NCI-H2171 treated with DMSO at 0.1 percent for 48 hours (cell line): ENCODE data around the gene CHRNA4.

Experiments used
- DNase-seq: peaks from one replicate; lab custom pipeline; 2025; lab: John Stamatoyannopoulos, UW

CHRNA4 gene

DNA sequence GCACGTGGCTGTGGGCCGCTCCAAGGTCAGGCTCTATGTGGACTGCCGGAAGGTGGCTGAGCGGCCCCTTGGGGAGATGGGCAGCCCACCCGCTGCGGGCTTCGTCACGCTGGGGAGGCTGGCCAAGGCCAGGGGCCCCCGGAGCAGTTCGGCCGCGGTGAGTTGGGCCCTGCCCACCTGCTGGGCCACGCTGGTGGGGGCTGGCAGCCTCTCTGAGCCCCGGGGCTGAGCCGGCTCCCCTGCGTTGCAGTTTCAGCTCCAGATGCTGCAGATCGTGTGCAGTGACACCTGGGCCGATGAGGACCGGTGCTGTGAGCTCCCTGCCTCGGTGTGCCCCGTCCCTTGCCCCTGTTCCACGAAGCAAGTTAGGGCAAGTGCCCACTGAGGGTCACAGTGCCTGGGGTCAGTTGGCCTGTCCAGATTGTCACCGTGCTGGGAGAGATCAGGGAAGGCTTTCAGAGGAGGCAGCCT, 41.1 kb downstream of the CHRNA4 start:
- no peak for DNase-seq

GRCh38 chr20:63319164-63320040, 41.7 kb downstream of the CHRNA4 start:
- DNase-seq = no peak

DNA sequence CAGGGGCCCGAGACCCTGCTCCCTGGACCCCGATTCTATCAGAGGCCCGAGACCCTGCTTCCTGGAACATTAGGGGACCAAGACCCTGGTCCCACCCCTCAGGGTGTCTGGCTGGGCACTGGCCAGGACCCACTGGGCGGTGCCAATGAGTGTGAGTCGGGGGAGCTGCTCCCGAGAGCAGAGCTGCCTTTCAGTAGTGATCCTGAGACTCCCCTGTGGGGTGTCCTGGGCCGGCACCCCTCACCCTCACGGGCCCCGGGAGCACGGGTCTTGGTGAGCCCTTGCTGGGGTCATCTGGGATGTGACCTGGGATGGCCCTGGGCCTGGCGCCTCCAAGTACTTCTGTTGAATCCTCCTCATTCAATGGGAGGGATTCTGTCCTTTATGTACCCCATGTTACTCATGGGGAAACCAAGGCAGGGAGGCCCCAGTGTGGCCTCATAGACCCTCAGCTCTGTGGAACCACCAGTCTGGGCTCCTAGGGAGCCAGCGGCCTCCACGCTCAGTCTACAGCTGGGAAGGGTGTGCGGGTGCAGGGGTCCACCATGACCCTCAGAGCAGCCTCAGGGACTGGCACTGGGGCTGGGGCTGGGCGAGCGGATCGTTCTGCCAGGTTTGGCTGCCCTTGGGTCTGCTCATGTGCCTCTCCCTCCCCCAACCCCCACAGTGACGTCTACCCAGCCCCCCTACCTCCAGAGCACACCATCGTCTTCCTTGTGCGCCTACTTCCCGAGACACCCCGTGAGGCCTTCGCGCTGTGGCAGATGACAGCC, 42.6 kb downstream of the CHRNA4 start:
- DNase-seq = no peak

- peak; percentile 51 for DNase-seq
Observed at GRCh38 chr20:63317601-63318291, 43.4 kb downstream of the CHRNA4 start.

- DNase-seq = no peak
Observed at GRCh38 chr20:63317061-63317460, 44.1 kb downstream of the CHRNA4 start.

DNA sequence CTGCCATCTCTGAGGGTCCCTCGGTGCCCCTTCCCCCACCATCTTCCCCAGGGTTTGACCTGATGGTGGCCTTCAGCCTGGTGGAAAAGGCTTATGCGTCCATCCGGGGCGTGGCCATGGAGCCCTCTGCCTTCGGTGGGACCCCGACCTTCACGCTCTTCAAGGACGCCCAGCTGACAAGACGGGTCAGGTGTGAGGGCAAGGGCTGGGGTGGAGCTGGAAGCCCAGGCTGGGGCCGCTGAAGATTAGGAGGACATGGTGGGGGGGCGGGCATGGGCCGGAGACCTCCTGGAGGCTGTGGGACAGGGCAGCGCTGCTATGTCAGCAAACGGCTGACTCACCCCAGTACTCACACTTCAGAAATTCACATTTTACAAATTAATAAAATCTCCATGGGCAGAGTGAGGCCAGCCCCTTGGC, 44.6 kb downstream of the CHRNA4 start:
- DNase-seq = no peak

DNA sequence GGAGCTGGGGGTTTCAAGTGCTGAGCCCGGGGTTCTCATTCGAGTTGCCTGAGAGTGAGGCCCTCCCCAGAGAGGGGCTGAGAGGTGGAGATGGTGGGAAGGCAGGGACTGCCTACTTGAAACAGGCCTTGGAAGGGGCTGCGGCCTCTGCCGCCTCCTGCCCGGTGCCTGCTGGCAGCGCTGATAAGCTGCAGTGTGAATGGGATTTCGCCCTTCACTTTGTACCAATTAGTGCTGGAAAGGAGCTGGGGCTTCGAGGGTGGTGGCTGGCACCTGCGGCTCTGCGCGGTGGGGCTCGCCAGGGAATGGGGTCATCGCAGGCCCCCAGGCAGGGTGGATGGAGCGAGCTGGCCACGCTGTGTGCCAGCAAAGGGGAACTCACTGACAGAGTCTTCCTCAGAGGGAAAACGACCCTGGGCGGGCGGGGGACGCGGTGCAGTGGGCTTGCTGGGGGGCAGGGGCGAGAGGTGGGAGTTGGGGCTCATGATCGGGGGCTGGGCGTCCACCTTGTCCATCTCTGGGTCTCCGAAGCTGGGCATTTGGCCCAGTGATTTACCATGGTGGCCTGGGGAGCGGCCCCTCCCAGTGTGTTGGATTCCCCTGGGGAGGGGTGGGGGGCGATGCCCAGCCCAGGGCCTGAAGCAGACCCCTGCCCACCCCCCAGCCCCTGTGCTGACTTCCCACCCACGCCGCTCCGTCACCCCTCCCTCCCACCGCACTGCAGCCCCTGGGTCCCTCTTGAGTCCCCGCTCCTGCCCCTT, 45.2 kb downstream of the CHRNA4 start:
- no peak for DNase-seq

DNA sequence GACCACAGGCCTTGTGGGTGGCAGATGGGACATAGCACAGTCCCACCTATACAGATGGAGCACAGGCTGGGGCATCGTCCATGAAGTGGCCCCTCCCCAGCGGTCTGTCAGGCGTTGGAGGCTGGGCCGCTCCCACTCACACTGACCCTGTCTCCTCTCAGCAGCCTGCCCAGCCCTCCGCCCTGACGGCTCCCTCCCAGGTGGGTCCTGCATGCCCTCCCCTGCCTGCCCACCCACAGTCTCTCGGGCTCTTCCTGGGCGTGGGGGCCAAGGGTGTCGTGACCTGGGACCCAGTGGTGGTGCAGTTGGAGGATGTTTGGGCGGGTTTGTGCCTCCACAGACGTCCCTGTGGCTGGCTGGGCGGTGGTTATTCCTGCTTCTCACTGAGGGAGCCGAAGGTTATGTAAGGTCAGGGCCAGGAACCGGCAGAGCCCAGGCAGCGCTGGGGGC, 45.9 kb downstream of the CHRNA4 start:
- no peak for DNase-seq

GRCh38 chr20:63314566-63315239, 46.4 kb downstream of the CHRNA4 start:
- DNase-seq = no peak

DNA sequence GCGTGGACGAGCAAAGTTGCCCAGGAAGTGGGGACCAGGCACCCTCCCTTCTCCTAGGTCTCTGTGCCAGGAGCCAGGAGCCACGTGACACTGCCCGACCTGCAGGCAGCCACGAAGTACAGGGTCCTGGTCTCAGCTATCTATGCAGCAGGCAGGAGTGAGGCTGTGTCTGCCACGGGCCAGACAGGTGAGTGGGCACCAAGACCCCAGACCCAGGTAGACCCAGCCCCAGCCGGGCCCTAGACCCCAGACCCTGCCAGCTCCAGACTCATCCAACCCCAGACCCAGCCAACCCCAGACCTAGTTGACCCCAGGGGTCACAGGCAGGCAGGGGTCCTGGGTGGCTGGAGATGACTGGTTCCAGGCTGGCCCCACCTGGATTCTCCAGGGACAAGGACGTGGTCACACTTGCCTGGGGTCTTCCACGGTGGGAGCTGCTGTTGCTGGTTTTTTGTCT, 47.1 kb downstream of the CHRNA4 start:
- DNase-seq = no peak

DNA sequence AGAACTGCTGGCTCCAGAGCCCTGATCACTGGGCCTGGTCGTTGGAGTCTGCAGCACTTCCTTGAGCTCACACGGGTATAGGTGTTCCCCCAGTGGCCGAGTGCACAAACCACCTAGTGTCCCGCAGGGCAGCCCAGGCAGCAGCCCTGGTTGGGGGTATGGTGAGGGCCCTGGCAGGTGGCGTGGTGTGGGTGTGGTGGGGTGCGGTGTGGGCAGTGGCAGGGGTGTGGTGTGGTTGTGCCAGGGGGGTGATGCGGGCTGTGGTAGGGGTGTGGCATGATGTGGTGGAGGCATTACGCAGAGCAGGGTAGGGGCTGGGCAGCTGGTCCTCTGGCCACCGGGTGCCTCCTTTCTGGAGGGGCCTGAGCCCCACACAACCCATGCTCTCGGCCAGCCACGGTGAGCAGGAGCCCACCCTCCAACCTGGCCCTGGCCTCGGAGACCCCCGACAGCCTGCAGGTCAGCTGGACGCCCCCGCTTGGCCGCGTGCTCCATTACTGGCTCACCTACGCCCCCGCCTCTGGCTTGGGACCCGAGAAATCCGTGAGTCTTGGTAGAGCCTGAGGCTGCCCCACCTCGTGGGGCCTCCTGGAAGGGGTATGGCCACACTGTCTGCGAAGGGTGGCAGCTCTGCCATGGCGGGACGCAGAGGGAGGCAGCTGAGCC, 47.7 kb downstream of the CHRNA4 start:
- no peak for DNase-seq

DNA sequence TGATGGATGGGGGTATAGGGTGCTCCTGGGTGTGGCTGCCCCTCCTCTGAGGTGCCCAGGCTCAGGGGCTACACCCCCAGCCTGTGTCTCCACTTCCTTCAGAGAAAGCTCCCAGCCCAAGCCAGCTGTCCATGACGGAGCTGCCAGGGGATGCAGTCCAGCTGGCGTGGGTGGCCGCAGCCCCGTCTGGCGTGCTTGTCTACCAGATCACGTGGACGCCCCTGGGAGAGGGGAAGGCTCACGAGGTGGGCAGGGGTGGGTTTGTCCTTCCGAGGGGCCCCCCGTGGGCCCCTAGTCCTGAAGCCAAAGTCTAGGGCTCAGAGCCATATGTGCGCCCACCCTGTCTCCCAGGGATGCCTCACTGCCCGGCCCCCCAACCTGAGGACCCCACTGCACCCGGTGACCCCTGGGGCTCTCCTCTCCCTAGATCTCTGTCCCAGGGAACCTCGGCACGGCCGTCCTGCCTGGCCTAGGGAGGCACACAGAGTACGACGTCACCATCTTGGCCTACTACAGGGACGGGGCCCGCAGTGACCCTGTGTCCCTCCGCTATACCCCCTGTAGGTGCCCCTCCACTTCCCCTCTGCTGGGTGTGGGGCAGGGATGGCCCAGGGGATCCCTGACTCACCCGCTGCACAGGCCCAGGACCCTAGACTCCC, 48.3 kb downstream of the CHRNA4 start:
- DNase-seq = no peak

- DNase-seq = no peak
Observed at GRCh38 chr20:63312273-63312672, 48.9 kb downstream of the CHRNA4 start.

GRCh38 chr20:63311833-63312243, 49.3 kb downstream of the CHRNA4 start:
- no peak for DNase-seq

DNA sequence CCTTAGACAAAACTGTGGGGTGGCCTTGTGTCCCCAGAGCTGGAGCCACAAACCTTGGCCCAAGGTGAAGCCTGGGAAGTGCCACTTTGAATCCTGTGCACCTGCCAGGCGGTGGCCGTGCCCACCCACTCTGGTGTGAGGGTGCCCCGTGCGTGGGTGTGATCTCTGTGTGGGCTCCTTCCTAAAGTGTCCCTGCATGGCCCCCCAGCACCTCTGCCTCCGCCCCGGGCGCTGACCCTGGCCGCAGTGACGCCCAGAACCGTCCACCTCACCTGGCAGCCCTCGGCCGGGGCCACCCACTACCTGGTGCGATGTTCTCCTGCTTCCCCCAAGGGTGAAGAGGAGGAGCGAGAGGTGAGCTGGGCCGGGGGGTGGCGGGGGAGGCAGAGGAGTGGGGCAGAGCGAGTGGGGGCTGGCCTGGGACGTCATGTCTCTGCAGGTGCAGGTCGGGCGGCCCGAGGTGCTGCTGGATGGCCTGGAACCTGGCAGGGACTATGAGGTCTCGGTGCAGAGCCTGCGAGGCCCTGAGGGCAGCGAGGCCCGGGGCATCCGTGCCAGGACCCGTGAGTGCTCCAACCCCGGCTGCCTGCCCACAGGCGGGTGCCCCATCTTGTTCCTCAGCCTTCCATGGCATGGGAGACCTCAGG, 49.8 kb downstream of the CHRNA4 start:
- DNase-seq = no peak

DNA sequence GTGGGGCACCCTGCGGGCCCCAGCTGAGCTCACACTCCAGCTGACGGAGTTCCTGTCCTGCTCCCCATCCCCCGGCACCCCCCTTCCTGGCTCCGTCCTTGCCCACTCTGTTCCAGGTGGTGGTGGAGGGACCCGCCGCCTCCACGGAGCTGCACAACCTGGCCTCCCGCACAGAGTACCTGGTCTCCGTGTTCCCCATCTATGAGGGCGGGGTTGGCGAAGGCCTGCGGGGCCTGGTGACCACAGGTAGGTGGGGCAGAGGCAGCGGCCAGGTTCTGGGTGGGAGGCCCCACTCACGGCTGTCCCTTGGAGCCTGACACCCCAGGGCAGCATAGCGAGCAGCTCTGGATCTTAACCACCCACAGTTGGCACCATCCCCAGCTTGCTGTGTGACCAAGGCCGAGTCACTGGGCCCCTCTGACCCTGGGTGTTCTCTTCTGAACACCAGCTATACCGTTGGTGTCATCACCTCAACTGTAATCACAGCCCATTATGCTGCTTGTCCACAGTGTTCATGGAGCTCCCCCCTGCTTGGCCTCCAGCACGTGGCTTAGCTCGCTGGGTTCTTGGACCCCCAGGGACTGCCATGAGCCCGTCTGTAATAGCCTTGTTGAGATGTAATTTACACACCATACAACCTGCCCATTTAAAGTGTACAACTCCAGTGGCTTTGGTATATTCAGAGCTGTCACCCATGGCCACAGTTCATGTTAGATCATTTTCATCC, 50.7 kb downstream of the CHRNA4 start:
- DNase-seq = no peak

DNA sequence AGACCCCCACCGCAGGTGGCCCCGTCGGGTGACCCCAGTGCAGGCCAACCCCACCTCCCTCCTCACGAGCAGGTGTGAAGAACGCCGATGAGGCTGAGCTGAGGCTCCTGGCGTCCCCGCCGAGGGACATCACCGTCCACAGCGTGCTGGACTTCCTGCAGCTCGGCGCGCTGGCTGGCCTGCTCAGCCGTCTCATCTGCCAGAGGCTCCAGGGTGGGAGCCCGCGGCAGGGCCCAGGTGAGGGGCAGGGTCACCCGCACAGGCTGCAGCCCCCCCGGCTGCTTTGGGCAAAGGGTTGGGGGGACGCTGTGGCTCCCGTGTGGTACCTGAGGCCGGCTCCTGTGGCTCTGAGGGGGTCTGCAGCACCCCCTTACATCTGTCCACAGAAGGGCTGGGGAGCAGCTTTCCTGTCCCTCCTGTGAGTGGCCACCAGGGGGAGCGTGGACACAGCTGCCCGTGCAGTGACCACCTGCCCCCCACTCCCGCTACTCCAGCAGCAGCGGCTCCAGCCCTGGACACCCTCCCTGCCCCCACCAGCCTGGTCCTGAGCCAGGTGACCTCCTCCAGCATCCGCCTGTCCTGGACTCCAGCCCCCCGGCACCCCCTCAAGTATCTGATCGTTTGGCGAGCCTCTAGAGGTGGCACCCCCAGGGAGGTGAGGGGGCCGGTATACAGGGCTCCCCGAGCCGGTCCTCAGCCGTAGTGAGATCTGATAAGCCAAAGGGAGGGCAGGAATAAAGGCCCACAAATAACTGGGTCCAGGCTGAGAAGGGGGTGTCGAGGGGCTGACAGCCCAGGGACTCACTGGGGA, 51.7 kb downstream of the CHRNA4 start:
- peak; percentile 29 for DNase-seq
